NB4 (cell line): ENCODE results near the gene TRNAU1AP.

Experiments
- DNase-seq: peaks from one replicate; pipeline ENCODE4 v3.0.0; 2010; ENCODE audit warnings: low read depth
- H3K4me3 ChIP-seq: one replicate; pipeline ENCODE4 v1.5.1; 2011; ENCODE audit warnings: mild to moderate bottlenecking, low read depth, low read length, moderate library complexity
- CTCF ChIP-seq: IDR thresholded peaks from one replicate; pipeline ENCODE4 v1.5.1; 2012; ENCODE audit warnings: low read depth, low read length
- MAX ChIP-seq: IDR thresholded peaks from 2 replicates; pipeline ENCODE4 v1.6.1; 2011; ENCODE audit warnings: low read depth, low read length
- MYC ChIP-seq: IDR thresholded peaks from 2 replicates; pipeline ENCODE4 v1.6.1; 2011; ENCODE audit warnings: low read depth, low read length
- POLR2A ChIP-seq: IDR thresholded peaks from 2 replicates; pipeline ENCODE4 v1.6.1; 2011; ENCODE audit warnings: mild to moderate bottlenecking; ENCODE audit not compliant: insufficient read length; ENCODE audit errors: extremely low read depth

Gene TRNAU1AP

GRCh38 chr1:28552758-28553663 is at the start of gene TRNAU1AP:
TRNAU1AP (plus strand) TSS chr1:28553085; CDS start chr1:28553111, 26 bp downstream.
- peak; percentile 96 for DNase-seq
- H3K4me3 ChIP-seq: peak within 1 kb of the TSS; percentile 95
- TF ChIP-seq MYC (peak; percentile 84), POLR2A (peak; percentile 74), CTCF (no peak), MAX (peak; percentile 69; the same call in 1 of the 2 replicates)

GRCh38 chr1:28503117-28503516 is 49.8 kb upstream of the TRNAU1AP start:
- H3K4me3 ChIP-seq: no peak overlapping the region
- no peak for DNase-seq
- TF ChIP-seq MAX (no peak), CTCF (no peak), MYC (no peak)

GRCh38 chr1:28505406-28506187 is 47.3 kb upstream of the TRNAU1AP start, which contains the start of gene RCC1:
RCC1 (plus strand) TSS chr1:28506043; CDS start chr1:28529867, 23,824 bp downstream.
- TF ChIP-seq POLR2A (peak; percentile 99), MYC (peak; percentile 90), CTCF (no peak)

GRCh38 chr1:28506907-28507246 is 46.0 kb upstream of the TRNAU1AP start:
- no peak for TF ChIP-seq POLR2A
- peak; percentile 38; the same call in 1 of the 2 replicates for TF ChIP-seq MAX
- peak overlapping the region; percentile 92 for H3K4me3 ChIP-seq
- peak; percentile 33 for DNase-seq

More at GRCh38 chr1:28505406-28506187, 47.3 kb upstream of the TRNAU1AP start, which contains the start of gene RCC1:
- peak; percentile 97 for DNase-seq
- peak within 1 kb of the TSS; percentile 92 for H3K4me3 ChIP-seq

- DNase-seq: peak; percentile 48
- TF ChIP-seq CTCF: no peak
- TF ChIP-seq POLR2A: no peak
- TF ChIP-seq MYC: no peak
- TF ChIP-seq MAX: no peak
- H3K4me3 ChIP-seq: peak overlapping the region; percentile 92
Observed at GRCh38 chr1:28507247-28507645, 45.6 kb upstream of the TRNAU1AP start.
